Suprapubic skin (tissue), 4 donors: ENCODE results near the gene USP35.

Source experiments
- EP300 ChIP-seq: sonication (generic); formaldehyde crosslinking; IDR thresholded peaks from one replicate; pipeline ENCODE4 v1.6.1; 2017; ENCODE audit warnings: antibody characterized with exemption
- POLR2A ChIP-seq, 2 donors: fragments of 450-650 bp; IDR thresholded peaks; one replicate each; pipeline ENCODE4 v1.6.1; 2017; ENCODE audit warnings: antibody characterized with exemption in 2 of 2, mild to moderate bottlenecking in 2 of 2, moderate library complexity in 2 of 2
- POLR2AphosphoS5 ChIP-seq, 3 donors: sonication (generic); formaldehyde crosslinking; IDR thresholded peaks; one replicate each; pipeline ENCODE4 v1.6.1; 2017; ENCODE audit warnings: antibody characterized with exemption in 3 of 3
- TF ChIP-seq, protein P1 (sequence below), 2 donors: fragments of 200-600 bp in 1 of 2; fragments of 450-650 bp in 1 of 2; sonication (generic) in 1 of 2; IDR thresholded peaks; one replicate each; pipeline ENCODE4 v1.5.1; 2016 to 2019; ENCODE audit warnings: antibody characterized with exemption in 2 of 2, mild to moderate bottlenecking in 1 of 2, moderate library complexity in 1 of 2

DNA sequence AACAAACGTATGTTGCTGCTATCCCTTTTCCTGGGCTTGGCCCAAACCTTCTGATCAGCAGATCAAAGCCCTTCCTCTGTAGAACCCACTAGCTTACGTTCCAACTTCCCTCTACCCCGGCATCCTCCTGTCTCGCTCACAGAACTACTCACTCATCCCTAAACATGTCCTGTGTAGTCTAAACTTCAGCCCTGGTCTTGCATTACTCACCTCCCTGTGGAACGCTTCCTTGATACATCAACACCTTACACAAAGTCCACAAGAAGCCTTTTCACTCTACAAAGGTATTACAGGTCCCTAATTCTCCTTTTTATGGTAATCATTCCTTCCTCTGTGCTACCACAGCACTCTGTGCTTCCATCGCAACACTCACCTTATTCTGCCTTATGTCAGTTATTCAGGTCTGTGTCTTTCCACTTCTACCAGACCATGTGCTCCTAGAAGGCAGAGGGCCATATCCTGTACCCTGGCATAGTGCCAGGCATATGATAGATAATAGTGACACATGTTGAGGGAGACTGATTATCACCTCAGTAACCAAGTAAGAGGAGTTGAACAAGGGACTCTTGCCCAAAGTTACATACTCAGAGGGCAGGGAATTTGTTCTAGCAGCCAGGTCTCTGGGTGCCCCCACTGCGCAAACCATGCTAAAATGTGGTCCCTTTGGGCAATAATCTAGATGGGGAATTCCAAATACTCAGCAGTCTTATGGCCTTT is 41.6 kb downstream of the USP35 start:
- TF ChIP-seq, protein P1, sequence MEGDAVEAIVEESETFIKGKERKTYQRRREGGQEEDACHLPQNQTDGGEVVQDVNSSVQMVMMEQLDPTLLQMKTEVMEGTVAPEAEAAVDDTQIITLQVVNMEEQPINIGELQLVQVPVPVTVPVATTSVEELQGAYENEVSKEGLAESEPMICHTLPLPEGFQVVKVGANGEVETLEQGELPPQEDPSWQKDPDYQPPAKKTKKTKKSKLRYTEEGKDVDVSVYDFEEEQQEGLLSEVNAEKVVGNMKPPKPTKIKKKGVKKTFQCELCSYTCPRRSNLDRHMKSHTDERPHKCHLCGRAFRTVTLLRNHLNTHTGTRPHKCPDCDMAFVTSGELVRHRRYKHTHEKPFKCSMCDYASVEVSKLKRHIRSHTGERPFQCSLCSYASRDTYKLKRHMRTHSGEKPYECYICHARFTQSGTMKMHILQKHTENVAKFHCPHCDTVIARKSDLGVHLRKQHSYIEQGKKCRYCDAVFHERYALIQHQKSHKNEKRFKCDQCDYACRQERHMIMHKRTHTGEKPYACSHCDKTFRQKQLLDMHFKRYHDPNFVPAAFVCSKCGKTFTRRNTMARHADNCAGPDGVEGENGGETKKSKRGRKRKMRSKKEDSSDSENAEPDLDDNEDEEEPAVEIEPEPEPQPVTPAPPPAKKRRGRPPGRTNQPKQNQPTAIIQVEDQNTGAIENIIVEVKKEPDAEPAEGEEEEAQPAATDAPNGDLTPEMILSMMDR (IDR thresholded peaks at IDR 0.05), result no peak
- TF ChIP-seq POLR2A (IDR thresholded peaks at IDR 0.05), result no peak
- TF ChIP-seq EP300, result no peak
- no peak for TF ChIP-seq POLR2AphosphoS5 (IDR thresholded peaks at IDR 0.05)
